DND-41 (cell line): Measurements from ENCODE around the gene UGT2A3.

Source experiments
- ATAC-seq: fragments of 200-7000 bp; cut with Tn5 transposase; 3 replicates; pipeline ENCODE4 v1.9.1; 2021; ENCODE audit warnings: low read depth; ENCODE audit not compliant: insufficient read depth
- DNase-seq: peaks from one replicate; pipeline ENCODE4 v3.0.0-alpha.2; 2020
- H2AFZ ChIP-seq: 2 replicates; pipeline ENCODE4 v1.6.0; 2012; ENCODE audit warnings: low read depth, low read length
- H3K27ac ChIP-seq: 2 replicates; pipeline ENCODE4 v1.5.1; 2012; ENCODE audit warnings: low read length, inconsistent platforms
- H3K27me3 ChIP-seq: fragments of 200-600 bp; sonication (generic); 2 replicates; pipeline ENCODE4 v1.6.0; 2012; ENCODE audit warnings: low read length, mild to moderate bottlenecking, inconsistent platforms; ENCODE audit not compliant: insufficient read depth, poor library complexity
- H3K36me3 ChIP-seq: 2 replicates; pipeline ENCODE4 v1.5.1; 2012; ENCODE audit warnings: low read length, inconsistent platforms; ENCODE audit not compliant: insufficient read depth
- H3K4me1 ChIP-seq: 2 replicates; pipeline ENCODE4 v1.5.1; 2012; ENCODE audit warnings: mild to moderate bottlenecking, low read length; ENCODE audit not compliant: insufficient read depth
- H3K4me2 ChIP-seq: 2 replicates; pipeline ENCODE4 v1.6.0; 2012; ENCODE audit warnings: mild to moderate bottlenecking, moderate library complexity, low read length, inconsistent platforms; ENCODE audit not compliant: insufficient read depth
- H3K4me3 ChIP-seq, 2 experiments: fragments of 200-600 bp in 1 of 2; shearing (Covaris generic) in 1 of 2; 2 replicates each; pipeline ENCODE4 v1.5.1; 2012 to 2016; ENCODE audit warnings: inconsistent platforms in 2 of 2, low read length in 2 of 2, mild to moderate bottlenecking in 2 of 2, low read depth in 1 of 2, moderate library complexity in 1 of 2
- H3K79me2 ChIP-seq: 2 replicates; pipeline ENCODE4 v1.6.0; 2012; ENCODE audit warnings: low read length, inconsistent platforms; ENCODE audit not compliant: insufficient read depth
- H3K9ac ChIP-seq: 2 replicates; pipeline ENCODE4 v1.6.0; 2012; ENCODE audit warnings: low read depth, mild to moderate bottlenecking, inconsistent platforms, low read length, moderate library complexity
- H3K9me3 ChIP-seq: 2 replicates; pipeline ENCODE4 v1.5.1; 2012; ENCODE audit warnings: low read length, moderate library complexity, mild to moderate bottlenecking, inconsistent platforms; ENCODE audit not compliant: insufficient read depth, severe bottlenecking
- H4K20me1 ChIP-seq: 2 replicates; pipeline ENCODE4 v1.6.0; 2012; ENCODE audit warnings: low read length; ENCODE audit not compliant: insufficient read depth
- EZH2 ChIP-seq: IDR thresholded peaks from 3 replicates; pipeline ENCODE4 v1.6.1; 2012; ENCODE audit warnings: borderline replicate concordance, low read depth, mild to moderate bottlenecking, moderate library complexity, low read length, inconsistent platforms; ENCODE audit not compliant: severe bottlenecking
- TF ChIP-seq, protein P1 (sequence below): IDR thresholded peaks from 2 replicates; pipeline ENCODE4 v1.5.1; 2012; ENCODE audit warnings: borderline replicate concordance, low read length, moderate library complexity, mild to moderate bottlenecking; ENCODE audit not compliant: poor library complexity, severe bottlenecking; ENCODE audit errors: extremely low read depth

Gene UGT2A3

DNA sequence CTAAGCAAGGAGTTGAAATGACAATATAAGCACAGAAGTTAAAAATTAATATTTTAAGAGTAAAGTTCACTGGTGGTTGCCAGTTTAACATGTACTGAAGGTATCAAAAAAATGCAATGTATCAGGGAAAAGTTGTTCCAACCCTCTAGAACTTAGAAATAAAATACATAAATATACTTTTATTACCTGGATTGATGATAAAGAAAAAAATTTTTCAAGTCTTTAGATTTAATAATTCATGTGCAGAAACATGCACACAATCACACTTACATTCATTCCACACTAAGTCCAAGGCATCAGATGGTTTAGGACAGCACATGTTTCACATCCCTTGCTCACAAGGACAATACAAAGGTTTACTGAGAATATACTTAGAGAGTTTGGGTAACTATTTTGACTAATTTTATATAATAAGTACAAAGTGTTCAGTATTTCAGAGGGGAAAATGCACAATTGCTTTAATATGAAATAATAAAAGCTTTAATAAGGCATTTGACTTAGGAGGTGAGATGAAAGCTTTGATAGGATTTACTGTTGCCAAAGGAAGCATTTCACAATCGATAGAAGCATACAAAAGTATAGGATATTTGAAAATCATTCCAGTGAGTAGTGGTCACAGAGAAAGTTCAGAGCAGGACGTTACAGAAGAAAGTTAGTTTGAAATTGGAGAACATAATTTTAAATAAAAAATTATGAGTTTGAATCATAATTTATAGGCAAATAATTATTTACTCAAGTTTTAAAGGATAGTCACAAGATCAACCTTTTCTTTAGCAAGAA is 392 bp upstream of the UGT2A3 start:
- Histone ChIP-seq H3K36me3 (no peaks in the 10 kb centered on the region), H3K4me1 (no peaks in the 10 kb centered on the region), H4K20me1 (no peaks in the 10 kb centered on the region), H3K79me2 (no peaks in the 10 kb centered on the region), H3K4me3 (no peak overlapping the region), H3K4me2 (no peak overlapping the region), H3K9me3 (no peaks in the 10 kb centered on the region), H3K9ac (no peak overlapping the region), H3K27ac (no peak overlapping the region), H2AFZ (no peak overlapping the region), H3K27me3 (no peaks in the 10 kb centered on the region)
- no peak for ATAC-seq
- DNase-seq = no peak
- TF ChIP-seq, protein P1, sequence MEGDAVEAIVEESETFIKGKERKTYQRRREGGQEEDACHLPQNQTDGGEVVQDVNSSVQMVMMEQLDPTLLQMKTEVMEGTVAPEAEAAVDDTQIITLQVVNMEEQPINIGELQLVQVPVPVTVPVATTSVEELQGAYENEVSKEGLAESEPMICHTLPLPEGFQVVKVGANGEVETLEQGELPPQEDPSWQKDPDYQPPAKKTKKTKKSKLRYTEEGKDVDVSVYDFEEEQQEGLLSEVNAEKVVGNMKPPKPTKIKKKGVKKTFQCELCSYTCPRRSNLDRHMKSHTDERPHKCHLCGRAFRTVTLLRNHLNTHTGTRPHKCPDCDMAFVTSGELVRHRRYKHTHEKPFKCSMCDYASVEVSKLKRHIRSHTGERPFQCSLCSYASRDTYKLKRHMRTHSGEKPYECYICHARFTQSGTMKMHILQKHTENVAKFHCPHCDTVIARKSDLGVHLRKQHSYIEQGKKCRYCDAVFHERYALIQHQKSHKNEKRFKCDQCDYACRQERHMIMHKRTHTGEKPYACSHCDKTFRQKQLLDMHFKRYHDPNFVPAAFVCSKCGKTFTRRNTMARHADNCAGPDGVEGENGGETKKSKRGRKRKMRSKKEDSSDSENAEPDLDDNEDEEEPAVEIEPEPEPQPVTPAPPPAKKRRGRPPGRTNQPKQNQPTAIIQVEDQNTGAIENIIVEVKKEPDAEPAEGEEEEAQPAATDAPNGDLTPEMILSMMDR = no peak
- no peak for TF ChIP-seq EZH2

DNA sequence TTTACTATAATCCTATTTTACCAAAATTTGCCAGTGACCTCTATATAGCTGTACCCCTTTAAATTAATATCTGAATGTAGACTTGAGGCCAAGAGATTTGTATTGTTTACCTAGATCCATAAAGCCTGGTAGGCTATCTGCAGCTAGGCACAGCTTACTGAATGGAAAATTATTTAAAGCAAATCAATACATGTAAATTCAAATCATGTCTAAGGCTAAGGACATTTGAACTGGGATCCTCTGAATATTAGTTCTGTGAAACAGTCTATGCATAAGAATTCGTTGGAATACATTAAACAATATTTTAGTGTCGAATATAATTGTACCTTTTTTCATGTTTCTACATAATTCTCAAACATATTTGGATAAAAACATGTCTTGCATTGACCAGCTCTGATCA is 1.6 kb downstream of the UGT2A3 start:
- no peak for DNase-seq
- Histone ChIP-seq H3K9ac (no peak overlapping the region), H3K36me3 (no peaks in the 10 kb centered on the region), H3K4me1 (no peaks in the 10 kb centered on the region), H4K20me1 (no peaks in the 10 kb centered on the region), H3K4me3 (no peak overlapping the region), H2AFZ (no peak overlapping the region), H3K27me3 (no peaks in the 10 kb centered on the region), H3K27ac (no peak overlapping the region), H3K4me2 (no peak overlapping the region), H3K79me2 (no peaks in the 10 kb centered on the region), H3K9me3 (no peaks in the 10 kb centered on the region)
- TF ChIP-seq EZH2 = no peak
- TF ChIP-seq, protein P1 = no peak
- no peak for ATAC-seq

DNA sequence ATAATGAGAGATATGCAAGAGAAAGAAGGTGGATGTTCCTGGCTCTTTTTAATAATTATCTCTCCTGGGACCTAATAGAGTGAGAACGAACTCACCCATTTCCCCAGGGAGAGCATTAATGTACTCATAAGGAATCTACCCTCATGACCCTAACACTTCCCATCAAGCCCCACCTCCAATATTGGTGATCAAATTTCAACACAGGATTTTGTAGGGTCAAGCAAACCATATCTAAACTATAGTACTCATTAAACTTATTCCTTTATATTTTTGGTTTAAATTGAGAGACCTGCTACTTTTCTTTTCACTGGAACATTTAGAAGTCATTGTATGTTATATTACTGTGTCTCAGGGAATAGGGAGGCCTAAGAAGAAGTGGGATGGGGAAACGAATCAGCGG is 2.6 kb downstream of the UGT2A3 start:
- Histone ChIP-seq H3K36me3 (no peaks in the 10 kb centered on the region), H3K9me3 (no peaks in the 10 kb centered on the region), H3K9ac (no peak overlapping the region), H3K27ac (no peak overlapping the region), H3K4me3 (no peak overlapping the region), H2AFZ (no peak overlapping the region), H3K4me1 (no peaks in the 10 kb centered on the region), H3K4me2 (no peak overlapping the region), H3K27me3 (no peaks in the 10 kb centered on the region), H4K20me1 (no peaks in the 10 kb centered on the region), H3K79me2 (no peaks in the 10 kb centered on the region)
- no peak for TF ChIP-seq EZH2
- TF ChIP-seq, protein P1 = no peak
- no peak for ATAC-seq
- DNase-seq = no peak
